Tibial nerve (tissue), 4 donors: ENCODE measurements around the gene LSAMP. TPM values are rescaled to one million over a fixed set of nuclear protein-coding genes. Genes with fewer than 3 reads are reported as not detected.

Source experiments
- DNase-seq, 2 donors: peaks; one replicate each; pipeline ENCODE4 v3.0.0-alpha.2; 2019; ENCODE audit warnings: low spot score in 2 of 2
- H3K27ac ChIP-seq, 4 donors: fragments of 200-600 bp; sonication (generic) in 3 of 4; one replicate each; pipeline ENCODE4 v1.5.1; 2017 to 2019; ENCODE audit warnings: mild to moderate bottlenecking in 1 of 4
- H3K27me3 ChIP-seq, 2 donors: fragments of 200-600 bp; sonication (generic) in 1 of 2; one replicate each; pipeline versions ENCODE4 v1.5.1 to v1.6.0; 2017 to 2019
- H3K36me3 ChIP-seq, 3 donors: fragments of 200-600 bp; sonication (generic); one replicate each; pipeline ENCODE4 v1.5.1; 2018 to 2019
- H3K4me1 ChIP-seq, 4 donors: fragments of 200-600 bp; sonication (generic) in 3 of 4; one replicate each; pipeline ENCODE4 v1.5.1; 2017 to 2019
- H3K4me3 ChIP-seq, 4 donors: fragments of 200-600 bp; sonication (generic) in 3 of 4; one replicate each; pipeline ENCODE4 v1.5.1; 2017 to 2019; ENCODE audit warnings: mild to moderate bottlenecking in 1 of 4, moderate library complexity in 1 of 4
- H3K9me3 ChIP-seq, 4 donors: fragments of 200-600 bp; sonication (generic) in 3 of 4; one replicate each; pipeline ENCODE4 v1.5.1; 2017 to 2019
- CTCF ChIP-seq, 5 experiments: fragments of 200-600 bp in 3 of 5; fragments of 450-650 bp in 2 of 5; sonication (generic) in 3 of 5; IDR thresholded peaks; one replicate each; pipeline ENCODE4 v1.5.1; 2016 to 2019; ENCODE audit warnings: antibody characterized with exemption in 5 of 5, mild to moderate bottlenecking in 3 of 5, moderate library complexity in 2 of 5
- EP300 ChIP-seq, 2 donors: sonication (generic); formaldehyde crosslinking; IDR thresholded peaks; one replicate each; pipeline ENCODE4 v1.6.1; 2017; ENCODE audit warnings: antibody characterized with exemption in 2 of 2, mild to moderate bottlenecking in 1 of 2
- POLR2A ChIP-seq, 2 donors: fragments of 450-650 bp; IDR thresholded peaks; one replicate each; pipeline ENCODE4 v1.6.1; 2017; ENCODE audit warnings: antibody characterized with exemption in 2 of 2, mild to moderate bottlenecking in 2 of 2, moderate library complexity in 2 of 2
- WGBS, 2 donors: methylation state at CpG; one replicate each; pipeline ENCODE4 v1.1.5; 2018; 5-methylcytosine and 5-hydroxymethylcytosine counted together
- total RNA-seq, 4 donors: library from RNA; depleted of rRNA; stranded (reverse); fragments of >200 nt; gene quantifications; one replicate each; pipeline ENCODE4 v1.1.0, GENCODE V29; 2016

LSAMP gene
- total RNA-seq, 4 donors from 2014 or later, result 3.6 to 6.1 (median 4.2) TPM

DNA sequence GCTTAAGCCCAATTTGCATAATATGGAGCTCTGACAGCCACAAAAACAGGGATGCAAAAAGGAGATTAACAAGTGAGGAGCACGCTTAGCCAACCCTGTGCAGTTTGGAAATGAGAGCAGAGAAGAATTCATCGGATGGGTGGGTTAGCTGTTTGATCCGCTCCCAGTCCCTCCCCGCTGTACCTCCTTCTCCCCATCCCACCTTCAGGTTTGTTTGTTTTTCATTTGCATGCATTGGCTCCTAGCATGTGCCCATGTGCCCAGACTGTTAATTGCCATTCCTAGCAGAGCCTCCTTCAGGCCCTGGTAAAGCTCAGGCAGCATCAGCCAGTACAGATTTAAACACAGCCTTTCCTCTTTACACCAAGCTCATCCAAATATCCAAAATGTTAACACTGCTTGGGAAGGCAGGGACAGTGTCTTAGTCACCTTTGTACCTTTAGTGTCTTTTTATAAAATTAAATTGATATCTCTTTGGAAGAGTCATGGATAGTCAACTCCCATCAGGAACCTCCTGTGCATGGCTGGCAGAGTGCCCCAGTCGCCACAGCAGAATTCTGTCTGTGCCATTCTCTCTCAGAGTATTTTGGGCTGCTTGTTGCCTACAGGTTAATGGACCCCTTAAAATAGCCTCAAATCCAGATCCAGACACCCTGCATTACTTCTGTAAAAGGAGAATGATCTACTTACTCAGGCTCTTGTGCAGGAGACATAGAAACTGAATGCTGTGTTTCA, 244.2 kb downstream of the LSAMP start:
- Histone ChIP-seq H3K27ac (no peak overlapping the region), H3K9me3 (no peaks in the 10 kb centered on the region), H3K4me1 (no peaks in the 10 kb centered on the region), H3K27me3 (no peaks in the 10 kb centered on the region), H3K36me3 (no peaks in the 10 kb centered on the region), H3K4me3 (no peak overlapping the region)
- 85 to 86% methylated on average over 5 of the region's 5 CpGs for WGBS, 2 donors
- TF ChIP-seq EP300 (IDR thresholded peaks at IDR 0.05), result no peak
- no peak for TF ChIP-seq POLR2A (IDR thresholded peaks at IDR 0.05)
- no peak for TF ChIP-seq CTCF (IDR thresholded peaks at IDR 0.05)
- DNase-seq, result no peak

DNA sequence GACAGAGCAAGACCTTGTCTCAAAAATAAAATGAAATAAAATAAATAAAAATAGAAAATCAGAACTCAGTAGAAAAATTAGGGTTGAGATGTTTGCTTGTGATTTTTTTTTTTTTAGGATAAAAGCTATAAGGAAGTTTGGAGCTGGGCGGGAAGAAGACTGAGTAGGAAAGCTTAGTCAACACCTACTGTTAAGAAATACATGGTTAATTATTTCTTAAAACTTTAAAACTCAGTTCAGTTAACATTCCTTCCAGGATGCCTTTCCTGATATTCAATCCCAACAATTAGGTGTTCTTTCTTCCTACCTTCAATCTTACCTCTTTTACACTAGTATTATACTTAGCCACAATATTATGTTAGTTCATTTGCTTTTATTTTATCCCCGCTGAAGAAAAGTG, 246.2 kb downstream of the LSAMP start:
- Histone ChIP-seq H3K4me1 (no peaks in the 10 kb centered on the region), H3K4me3 (no peak overlapping the region), H3K27me3 (no peaks in the 10 kb centered on the region), H3K9me3 (no peaks in the 10 kb centered on the region), H3K36me3 (no peaks in the 10 kb centered on the region), H3K27ac (no peak overlapping the region)
- 95 to 97% methylated on average over 2 of the region's 2 CpGs for WGBS, 2 donors
- TF ChIP-seq POLR2A (IDR thresholded peaks at IDR 0.05) (no peak), CTCF (IDR thresholded peaks at IDR 0.05) (no peak), EP300 (IDR thresholded peaks at IDR 0.05) (no peak)
- DNase-seq, result no peak

DNA sequence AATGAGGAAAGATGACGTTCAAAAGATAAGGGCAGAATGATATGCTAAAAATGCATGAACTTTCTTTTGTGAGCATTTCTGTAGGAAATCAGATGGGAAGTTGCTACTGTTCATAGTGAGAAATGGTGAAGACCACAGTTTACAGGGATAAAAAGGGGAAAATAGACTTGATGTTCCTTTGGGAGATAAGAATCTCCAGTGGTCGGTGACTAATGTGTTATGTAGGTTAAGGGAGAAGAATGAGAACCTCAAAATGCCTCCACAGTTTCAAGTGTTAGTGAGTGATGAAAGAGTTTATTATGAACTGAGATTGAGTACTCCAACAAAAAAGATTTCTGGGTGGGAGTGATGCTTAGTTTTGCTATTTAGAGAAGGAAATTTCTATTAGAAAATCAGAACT, 247.2 kb downstream of the LSAMP start:
- no peaks in the 10 kb centered on the region for H3K27me3 ChIP-seq
- 27 to 33% methylated on average over 2 of the region's 2 CpGs for WGBS, 2 donors
- H3K27ac ChIP-seq, result no peak overlapping the region
- DNase-seq, result no peak
- no peak overlapping the region for H3K4me3 ChIP-seq
- H3K9me3 ChIP-seq, result no peaks in the 10 kb centered on the region
- H3K36me3 ChIP-seq, result no peaks in the 10 kb centered on the region
- H3K4me1 ChIP-seq, result no peaks in the 10 kb centered on the region
- TF ChIP-seq POLR2A (IDR thresholded peaks at IDR 0.05), result no peak
- no peak for TF ChIP-seq CTCF (IDR thresholded peaks at IDR 0.05)
- TF ChIP-seq EP300 (IDR thresholded peaks at IDR 0.05), result no peak

- no peaks in the 10 kb centered on the region for H3K36me3 ChIP-seq
- 93% methylated on average over 1 of the region's 1 CpG for WGBS, 2 donors
- H3K27ac ChIP-seq, result no peak overlapping the region
- no peak for DNase-seq
- peaks cover 0 to 6% (median 0%) of the 10 kb centered on the region in 4 donors for H3K4me1 ChIP-seq
- no peak overlapping the region for H3K4me3 ChIP-seq
- H3K9me3 ChIP-seq, result no peaks in the 10 kb centered on the region
- TF ChIP-seq EP300 (IDR thresholded peaks at IDR 0.05) (no peak), CTCF (IDR thresholded peaks at IDR 0.05) (no peak), POLR2A (IDR thresholded peaks at IDR 0.05) (no peak)
- no peaks in the 10 kb centered on the region for H3K27me3 ChIP-seq
These were observed 252.8 kb downstream of the LSAMP start for GRCh38 chr3:116192464-116192863.

GRCh38 chr3:116191409-116191808, 253.9 kb downstream of the LSAMP start:
- Histone ChIP-seq H3K27ac (no peak overlapping the region), H3K9me3 (no peaks in the 10 kb centered on the region), H3K36me3 (no peaks in the 10 kb centered on the region), H3K4me3 (no peak overlapping the region), H3K27me3 (no peaks in the 10 kb centered on the region), H3K4me1 (peaks cover 0 to 6% (median 0%) of the 10 kb centered on the region in 4 donors)
- 47 to 55% methylated on average over 2 of the region's 2 CpGs for WGBS, 2 donors
- DNase-seq, result no peak
- TF ChIP-seq POLR2A (IDR thresholded peaks at IDR 0.05) (no peak), CTCF (IDR thresholded peaks at IDR 0.05) (no peak), EP300 (IDR thresholded peaks at IDR 0.05) (no peak)
